Measurements from ENCODE around the gene LPCAT2. TPM values are rescaled to one million over a fixed set of nuclear protein-coding genes. Genes with fewer than 3 reads are reported as not detected.
A peak's percentile ranks its signal among the peaks of the same experiment; 100 is the strongest.

LPCAT2 gene
- polyA plus RNA-seq, 2 of the 4 experiments (the other 2 are of a cell fraction): 8.0 to 16.3 TPM

- ATAC-seq: no peak
- no peak for DNase-seq (ENCODE audit: low read depth in 1 of 2, low spot score in 1 of 2)
- CTCF ChIA-PET: interaction anchor here (1.4 to 1.9 kb wide), 5 partner anchors 10 to 143 kb away, joined by 3 to 8 read pairs (median 4); no protein-coding TSS in a partner anchor
- TF ChIP-seq BHLHE40 (IDR thresholded peaks at IDR 0.05; ENCODE audit: low read depth, low read length): no peak
- TF ChIP-seq EHF (CRISPR knock-in tag; IDR thresholded peaks at IDR 0.05): no peak
- TF ChIP-seq MAFK (IDR thresholded peaks at IDR 0.05; ENCODE audit: partially characterized antibody): peak; percentile 87
- TF ChIP-seq ZFP36 (IDR thresholded peaks at IDR 0.05; ENCODE audit: borderline replicate concordance, partially characterized antibody): no peak
- TF ChIP-seq KDM5A (IDR thresholded peaks at IDR 0.05): no peak
- TF ChIP-seq SREBF2 (IDR thresholded peaks at IDR 0.05): no peak
- WGBS (ENCODE audit: missing lambda C conversion rate): 83% methylated on average over 3 of the region's 3 CpGs
- POLR2A ChIA-PET: no interaction called here
- no peak for FAIRE-seq
- Histone ChIP-seq H3K4me3 (no peak overlapping the region), H3K4me1 (no peaks in the 10 kb centered on the region), H3K9me3 (no peaks in the 10 kb centered on the region), H3K4me2 (no peak overlapping the region), H3K27ac (no peak overlapping the region)
These were observed 59.3 kb downstream of the LPCAT2 start for GRCh38 chr16:55568207-55568606.

GRCh38 chr16:55569025-55569424 is 60.2 kb downstream of the LPCAT2 start:
- TF ChIP-seq JUNB (IDR thresholded peaks at IDR 0.05) (no peak), FOXS1 (CRISPR knock-in tag; IDR thresholded peaks at IDR 0.05) (no peak), SMC3 (IDR thresholded peaks at IDR 0.05) (no peak), USF2 (IDR thresholded peaks at IDR 0.05) (no peak), BCL3 (IDR thresholded peaks at IDR 0.05) (no peak), KDM5A (IDR thresholded peaks at IDR 0.05) (no peak), PHF8 (IDR thresholded peaks at IDR 0.05; ENCODE audit: borderline replicate concordance, low read depth) (no peak), JUN (IDR thresholded peaks at IDR 0.05) (no peak), ESRRA (IDR thresholded peaks at IDR 0.05; ENCODE audit: borderline replicate concordance, low read length) (no peak), HOXB13 (CRISPR knock-in tag; IDR thresholded peaks at IDR 0.05; ENCODE audit: low read depth) (no peak), NR3C1 (IDR thresholded peaks at IDR 0.05) (no peak), ZFP36 (IDR thresholded peaks at IDR 0.05; ENCODE audit: borderline replicate concordance, partially characterized antibody) (no peak), SREBF2 (IDR thresholded peaks at IDR 0.05) (no peak), HEYL (CRISPR knock-in tag; IDR thresholded peaks at IDR 0.05) (no peak), RCOR1 (IDR thresholded peaks at IDR 0.05; ENCODE audit: low read depth, low read length) (no peak), TFCP2L1 (CRISPR knock-in tag; IDR thresholded peaks at IDR 0.05) (no peak), RAD21 (conservative IDR thresholded peaks at IDR 0.05 in 1 of 2, IDR thresholded peaks at IDR 0.05 in 1 of 2) (no peak)
- TF ChIP-seq, protein P1, sequence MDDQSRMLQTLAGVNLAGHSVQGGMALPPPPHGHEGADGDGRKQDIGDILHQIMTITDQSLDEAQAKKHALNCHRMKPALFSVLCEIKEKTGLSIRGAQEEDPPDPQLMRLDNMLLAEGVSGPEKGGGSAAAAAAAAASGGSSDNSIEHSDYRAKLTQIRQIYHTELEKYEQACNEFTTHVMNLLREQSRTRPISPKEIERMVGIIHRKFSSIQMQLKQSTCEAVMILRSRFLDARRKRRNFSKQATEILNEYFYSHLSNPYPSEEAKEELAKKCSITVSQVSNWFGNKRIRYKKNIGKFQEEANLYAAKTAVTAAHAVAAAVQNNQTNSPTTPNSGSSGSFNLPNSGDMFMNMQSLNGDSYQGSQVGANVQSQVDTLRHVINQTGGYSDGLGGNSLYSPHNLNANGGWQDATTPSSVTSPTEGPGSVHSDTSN (IDR thresholded peaks at IDR 0.05): no peak
- TF ChIP-seq, protein P2, sequence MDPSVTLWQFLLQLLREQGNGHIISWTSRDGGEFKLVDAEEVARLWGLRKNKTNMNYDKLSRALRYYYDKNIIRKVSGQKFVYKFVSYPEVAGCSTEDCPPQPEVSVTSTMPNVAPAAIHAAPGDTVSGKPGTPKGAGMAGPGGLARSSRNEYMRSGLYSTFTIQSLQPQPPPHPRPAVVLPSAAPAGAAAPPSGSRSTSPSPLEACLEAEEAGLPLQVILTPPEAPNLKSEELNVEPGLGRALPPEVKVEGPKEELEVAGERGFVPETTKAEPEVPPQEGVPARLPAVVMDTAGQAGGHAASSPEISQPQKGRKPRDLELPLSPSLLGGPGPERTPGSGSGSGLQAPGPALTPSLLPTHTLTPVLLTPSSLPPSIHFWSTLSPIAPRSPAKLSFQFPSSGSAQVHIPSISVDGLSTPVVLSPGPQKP (IDR thresholded peaks at IDR 0.05; ENCODE audit: low read depth, low read length): no peak
- TF ChIP-seq, protein P3, sequence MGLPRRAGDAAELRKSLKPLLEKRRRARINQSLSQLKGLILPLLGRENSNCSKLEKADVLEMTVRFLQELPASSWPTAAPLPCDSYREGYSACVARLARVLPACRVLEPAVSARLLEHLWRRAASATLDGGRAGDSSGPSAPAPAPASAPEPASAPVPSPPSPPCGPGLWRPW (IDR thresholded peaks at IDR 0.05): no peak
- Histone ChIP-seq H3K4me1 (no peaks in the 10 kb centered on the region), H3K4me3 (no peak overlapping the region), H3K4me2 (no peak overlapping the region), H3K9me3 (no peaks in the 10 kb centered on the region), H3K27ac (no peak overlapping the region)
- 12% methylated on average over 1 of the region's 1 CpG for WGBS (ENCODE audit: missing lambda C conversion rate)
- no peak for DNase-seq (ENCODE audit: low read depth in 1 of 2, low spot score in 1 of 2)
- no peak for ATAC-seq
- ChIA-PET CTCF (interaction anchor here (1.8 kb wide), 2 partner anchors 104 to 134 kb away, joined by 4 to 8 read pairs; no protein-coding TSS in a partner anchor), POLR2A (no interaction called here)
- no peak for FAIRE-seq
